Measurements from ENCODE around the gene CHST15.

GRCh38 chr10:124084708-124085107 lies 8.7 kb downstream of the CHST15 start:
- no peak for TF ChIP-seq CTCF (conservative IDR thresholded peaks at IDR 0.05; ENCODE audit: low read depth, low read length)
- TF ChIP-seq POLR2A (IDR thresholded peaks at IDR 0.05; ENCODE audit: low read depth, low read length): no peak
- TF ChIP-seq MAFK (IDR thresholded peaks at IDR 0.05; ENCODE audit: low read depth, low read length): no peak
- TF ChIP-seq RFX5 (IDR thresholded peaks at IDR 0.05; ENCODE audit: low read depth, low read length): no peak
- TF ChIP-seq SMC3 (IDR thresholded peaks at IDR 0.05; ENCODE audit: low read depth, low read length): no peak
- TF ChIP-seq RAD21 (IDR thresholded peaks at IDR 0.05; ENCODE audit: low read length): no peak
- TF ChIP-seq CEBPB (IDR thresholded peaks at IDR 0.05; ENCODE audit: low read depth, low read length): no peak

All from IMR-90 (cell line).